PC-9 (cell line): Measurements from ENCODE around the gene OR6A2. TPM values are rescaled to one million over a fixed set of nuclear protein-coding genes. Genes with fewer than 3 reads are reported as not detected.

ENCODE experiments used
- BruUV-seq: library from RNA; stranded (reverse); fragments of 400-500 nt; replicated peaks from 2 replicates; lab custom pipeline; 2021; lab: Mats Ljungman, UMichigan
- CTCF ChIA-PET: fragments of 300-600 bp; sonication (Branson Sonifier 250); formaldehyde crosslinking; loops from one replicate; lab custom pipeline; 2022; ENCODE audit warnings: antibody characterized with exemption; lab: Charles Lee
- POLR2A ChIA-PET: fragments of 300-600 bp; sonication (Branson Sonifier 250); formaldehyde crosslinking; loops from one replicate; lab custom pipeline; 2022; ENCODE audit warnings: antibody characterized with exemption; ENCODE audit not compliant: unreplicated experiment; lab: Charles Lee
- DNase-seq, 2 experiments: peaks; one replicate each; pipeline versions ENCODE4 v3.0.0 to v3.0.0-alpha.2; 2015 to 2022; ENCODE audit warnings: mixed read lengths in 1 of 2
- H2AFZ ChIP-seq: fragments of 200-600 bp; sonication (generic); 2 replicates; pipeline ENCODE4 v1.8.1; 2017; ENCODE audit warnings: antibody characterized with exemption
- H3F3A ChIP-seq: fragments of 200-600 bp; sonication (generic); 2 replicates; pipeline ENCODE4 v1.8.1; 2017; ENCODE audit warnings: antibody characterized with exemption, mild to moderate bottlenecking, low read depth; ENCODE audit not compliant: insufficient read depth
- H3K27ac ChIP-seq: fragments of 200-600 bp; sonication (generic); 2 replicates; pipeline ENCODE4 v1.6.1; 2016; ENCODE audit warnings: mixed run types
- H3K27me3 ChIP-seq: fragments of 200-600 bp; sonication (generic); 2 replicates; pipeline ENCODE4 v1.6.1; 2016; ENCODE audit warnings: low read depth, mixed run types; ENCODE audit not compliant: insufficient read depth
- H3K36me3 ChIP-seq: fragments of 200-600 bp; sonication (generic); 2 replicates; pipeline ENCODE4 v1.6.1; 2016; ENCODE audit warnings: low read depth, mixed run types
- H3K4me1 ChIP-seq: fragments of 200-600 bp; sonication (generic); replicated peaks from 2 replicates; pipeline ENCODE4 v1.6.1; 2016; ENCODE audit warnings: mixed run types; ENCODE audit not compliant: insufficient read depth
- H3K4me2 ChIP-seq: fragments of 200-600 bp; sonication (generic); 2 replicates; pipeline ENCODE4 v1.6.1; 2017; ENCODE audit warnings: mixed run types
- H3K4me3 ChIP-seq: fragments of 200-600 bp; sonication (generic); 2 replicates; pipeline ENCODE4 v1.6.1; 2016; ENCODE audit warnings: mixed run types
- H3K79me2 ChIP-seq: fragments of 200-600 bp; sonication (generic); 2 replicates; pipeline ENCODE4 v1.6.1; 2017; ENCODE audit warnings: low read depth, mixed run types
- H3K9me2 ChIP-seq: fragments of 200-600 bp; sonication (generic); 2 replicates; pipeline ENCODE4 v1.8.1; 2017; ENCODE audit warnings: mild to moderate bottlenecking; ENCODE audit not compliant: insufficient read depth
- H3K9me3 ChIP-seq: fragments of 200-600 bp; sonication (generic); 2 replicates; pipeline ENCODE4 v1.8.1; 2016; ENCODE audit warnings: low read depth; ENCODE audit not compliant: insufficient read depth
- H4K20me1 ChIP-seq: fragments of 200-600 bp; sonication (generic); 2 replicates; pipeline ENCODE4 v1.8.1; 2017; ENCODE audit not compliant: insufficient read depth
- CTCF ChIP-seq: fragments of 200-600 bp; sonication (generic); conservative IDR thresholded peaks from 2 replicates; pipeline ENCODE4 v1.6.1; 2017; ENCODE audit warnings: mixed run types, antibody characterized with exemption, mild to moderate bottlenecking, moderate library complexity
- EZH2 ChIP-seq: fragments of 200-600 bp; sonication (generic); IDR thresholded peaks from 2 replicates; pipeline ENCODE4 v1.8.0; 2017; ENCODE audit warnings: antibody characterized with exemption, low read depth
- intact Hi-C: fragments of 100-400 bp; cut with micrococcal nuclease; formaldehyde crosslinking; loops from one replicate; pipeline ENCODE4 v1.10.0; 2022; ENCODE audit not compliant: unreplicated experiment
- total RNA-seq: library from RNA; stranded (reverse); gene quantifications from 2 replicates; pipeline ENCODE4 v1.2.3, GENCODE V29; 2021

Gene OR6A2
- total RNA-seq, 1 experiment from 2014 or later, result 0.48 TPM

- Histone ChIP-seq H4K20me1 (no peaks in the 10 kb centered on the region), H3K4me2 (no peak overlapping the region), H3F3A (no peaks in the 10 kb centered on the region), H3K27me3 (no peaks in the 10 kb centered on the region), H3K4me3 (no peak overlapping the region), H3K79me2 (no peaks in the 10 kb centered on the region), H2AFZ (no peak overlapping the region), H3K4me1 (no peaks in the 10 kb centered on the region), H3K9me2 (no peaks in the 10 kb centered on the region), H3K9me3 (no peaks in the 10 kb centered on the region), H3K36me3 (no peaks in the 10 kb centered on the region), H3K27ac (no peak overlapping the region)
- CTCF ChIA-PET, result no interaction called here
- POLR2A ChIA-PET, result no interaction called here
- no peak for DNase-seq
- TF ChIP-seq CTCF (no peak), EZH2 (no peak)
- no TSS peak for BruUV-seq
- intact Hi-C loops, result no loop called here
These were observed 33.9 kb upstream of the OR6A2 start for GRCh38 chr11:6833356-6833755.

- CTCF ChIA-PET, result no interaction called here
- no peaks in the 10 kb centered on the region for H3F3A ChIP-seq
These were observed 28.6 kb upstream of the OR6A2 start for GRCh38 chr11:6828103-6828502.

GRCh38 chr11:6825231-6825744 is 25.8 kb upstream of the OR6A2 start:
- Histone ChIP-seq H3K27me3 (no peaks in the 10 kb centered on the region), H3K4me1 (no peaks in the 10 kb centered on the region), H3K9me2 (no peaks in the 10 kb centered on the region), H3K9me3 (no peaks in the 10 kb centered on the region), H3K79me2 (no peaks in the 10 kb centered on the region), H3K4me3 (no peak overlapping the region), H4K20me1 (no peaks in the 10 kb centered on the region), H3K27ac (no peak overlapping the region), H3K36me3 (no peaks in the 10 kb centered on the region), H3K4me2 (no peak overlapping the region), H3F3A (no peaks in the 10 kb centered on the region), H2AFZ (no peak overlapping the region)
- intact Hi-C loops, result no loop called here
- no peak for TF ChIP-seq EZH2
- ChIA-PET POLR2A (no interaction called here), CTCF (no interaction called here)
- no TSS peak for BruUV-seq
- no peak for DNase-seq

More at GRCh38 chr11:6828103-6828502, 28.6 kb upstream of the OR6A2 start:
- H3K9me3 ChIP-seq, result no peaks in the 10 kb centered on the region
- no TSS peak for BruUV-seq
- H3K4me2 ChIP-seq, result no peak overlapping the region
- no peaks in the 10 kb centered on the region for H3K79me2 ChIP-seq
- H4K20me1 ChIP-seq, result no peaks in the 10 kb centered on the region
- H3K9me2 ChIP-seq, result no peaks in the 10 kb centered on the region
- H3K27me3 ChIP-seq, result no peaks in the 10 kb centered on the region
- intact Hi-C loops, result no loop called here
- H3K4me3 ChIP-seq, result no peak overlapping the region
- no peak overlapping the region for H3K27ac ChIP-seq
- POLR2A ChIA-PET, result no interaction called here
- no peaks in the 10 kb centered on the region for H3K36me3 ChIP-seq
- H2AFZ ChIP-seq, result no peak overlapping the region
- TF ChIP-seq EZH2 (no peak), CTCF (no peak)
- no peak for DNase-seq
- H3K4me1 ChIP-seq, result no peaks in the 10 kb centered on the region
